Tibial nerve (tissue), 4 donors: ENCODE data around the gene BIRC6. TPM values are rescaled to one million over a fixed set of nuclear protein-coding genes. Genes with fewer than 3 reads are reported as not detected.

Experiments used
- DNase-seq, 2 donors: peaks; one replicate each; pipeline ENCODE4 v3.0.0-alpha.2; 2019; ENCODE audit warnings: low spot score in 2 of 2
- H3K27ac ChIP-seq, 4 donors: fragments of 200-600 bp; sonication (generic) in 3 of 4; one replicate each; pipeline ENCODE4 v1.5.1; 2017 to 2019; ENCODE audit warnings: mild to moderate bottlenecking in 1 of 4
- H3K27me3 ChIP-seq, 2 donors: fragments of 200-600 bp; sonication (generic) in 1 of 2; one replicate each; pipeline versions ENCODE4 v1.5.1 to v1.6.0; 2017 to 2019
- H3K36me3 ChIP-seq, 3 donors: fragments of 200-600 bp; sonication (generic); one replicate each; pipeline ENCODE4 v1.5.1; 2018 to 2019
- H3K4me1 ChIP-seq, 4 donors: fragments of 200-600 bp; sonication (generic) in 3 of 4; one replicate each; pipeline ENCODE4 v1.5.1; 2017 to 2019
- H3K4me3 ChIP-seq, 4 donors: fragments of 200-600 bp; sonication (generic) in 3 of 4; one replicate each; pipeline ENCODE4 v1.5.1; 2017 to 2019; ENCODE audit warnings: mild to moderate bottlenecking in 1 of 4, moderate library complexity in 1 of 4
- H3K9me3 ChIP-seq, 4 donors: fragments of 200-600 bp; sonication (generic) in 3 of 4; one replicate each; pipeline ENCODE4 v1.5.1; 2017 to 2019
- CTCF ChIP-seq, 5 experiments: fragments of 200-600 bp in 3 of 5; fragments of 450-650 bp in 2 of 5; sonication (generic) in 3 of 5; IDR thresholded peaks; one replicate each; pipeline ENCODE4 v1.5.1; 2016 to 2019; ENCODE audit warnings: antibody characterized with exemption in 5 of 5, mild to moderate bottlenecking in 3 of 5, moderate library complexity in 2 of 5
- EP300 ChIP-seq, 2 donors: sonication (generic); formaldehyde crosslinking; IDR thresholded peaks; one replicate each; pipeline ENCODE4 v1.6.1; 2017; ENCODE audit warnings: antibody characterized with exemption in 2 of 2, mild to moderate bottlenecking in 1 of 2
- POLR2A ChIP-seq, 2 donors: fragments of 450-650 bp; IDR thresholded peaks; one replicate each; pipeline ENCODE4 v1.6.1; 2017; ENCODE audit warnings: antibody characterized with exemption in 2 of 2, mild to moderate bottlenecking in 2 of 2, moderate library complexity in 2 of 2
- WGBS, 2 donors: methylation state at CpG; one replicate each; pipeline ENCODE4 v1.1.5; 2018; 5-methylcytosine and 5-hydroxymethylcytosine counted together
- total RNA-seq, 4 donors: library from RNA; depleted of rRNA; stranded (reverse); fragments of >200 nt; gene quantifications; one replicate each; pipeline ENCODE4 v1.1.0, GENCODE V29; 2016

The BIRC6 gene
- total RNA-seq, 4 donors from 2014 or later = 87.5 to 154 (median 124) TPM

GRCh38 chr2:32553829-32554432, 197.1 kb downstream of the BIRC6 start:
- no peak overlapping the region for H3K4me3 ChIP-seq
- TF ChIP-seq EP300 (IDR thresholded peaks at IDR 0.05) (no peak), CTCF (IDR thresholded peaks at IDR 0.05) (peak; percentile 55 to 66 (median 62)), POLR2A (IDR thresholded peaks at IDR 0.05) (no peak)
- no peaks in the 10 kb centered on the region for H3K9me3 ChIP-seq
- WGBS, 2 donors = 55% methylated on average over 2 of the region's 2 CpGs
- DNase-seq = peak in 1 of 2 donors; percentile 51
- no peak overlapping the region for H3K27ac ChIP-seq
- H3K27me3 ChIP-seq = no peaks in the 10 kb centered on the region
- peaks cover 0 to 11% (median 3%) of the 10 kb centered on the region in 4 donors for H3K4me1 ChIP-seq
- peaks cover 0 to 8% (median 0%) of the 10 kb centered on the region in 3 donors for H3K36me3 ChIP-seq

GRCh38 chr2:32558492-32558891, 201.7 kb downstream of the BIRC6 start:
- H3K4me3 ChIP-seq = no peak overlapping the region
- peaks cover 0 to 13% (median 0%) of the 10 kb centered on the region in 3 donors for H3K36me3 ChIP-seq
- no peaks in the 10 kb centered on the region for H3K9me3 ChIP-seq
- peaks cover 0 to 8% (median 3%) of the 10 kb centered on the region in 4 donors for H3K4me1 ChIP-seq
- H3K27me3 ChIP-seq = no peaks in the 10 kb centered on the region
- DNase-seq = no peak
- 60 to 73% methylated on average over 2 of the region's 2 CpGs for WGBS, 2 donors
- TF ChIP-seq EP300 (IDR thresholded peaks at IDR 0.05) (no peak), CTCF (IDR thresholded peaks at IDR 0.05) (no peak), POLR2A (IDR thresholded peaks at IDR 0.05) (no peak)
- peak overlapping the region in 2 of 4 donors; percentile 39 to 62 for H3K27ac ChIP-seq

- peaks cover 0 to 16% (median 0%) of the 10 kb centered on the region in 3 donors for H3K36me3 ChIP-seq
- TF ChIP-seq POLR2A (IDR thresholded peaks at IDR 0.05) = no peak
- no peak for TF ChIP-seq CTCF (IDR thresholded peaks at IDR 0.05)
- TF ChIP-seq EP300 (IDR thresholded peaks at IDR 0.05) = no peak
- WGBS, 2 donors = 53 to 64% methylated on average over 3 of the region's 3 CpGs
- DNase-seq = no peak
- H3K4me1 ChIP-seq = peaks cover 0 to 6% (median 2%) of the 10 kb centered on the region in 4 donors
- no peak overlapping the region for H3K4me3 ChIP-seq
- H3K27ac ChIP-seq = peak overlapping the region in 2 of 4 donors; percentile 39 to 62
- H3K27me3 ChIP-seq = no peaks in the 10 kb centered on the region
- no peaks in the 10 kb centered on the region for H3K9me3 ChIP-seq
Observed at GRCh38 chr2:32559136-32559535, 202.3 kb downstream of the BIRC6 start.

- Histone ChIP-seq H3K27me3 (no peaks in the 10 kb centered on the region), H3K4me3 (peak overlapping the region in 1 of 4 donors; percentile 4), H3K27ac (peak overlapping the region in 2 of 4 donors; percentile 6 to 32), H3K36me3 (peaks cover 0 to 45% (median 0%) of the 10 kb centered on the region in 3 donors), H3K9me3 (peaks cover 0 to 11% (median 4%) of the 10 kb centered on the region in 4 donors), H3K4me1 (peaks cover 0 to 6% (median 2%) of the 10 kb centered on the region in 4 donors)
- no peak for DNase-seq
- WGBS, 2 donors = 54 to 65% methylated on average over 4 of the region's 4 CpGs
- TF ChIP-seq POLR2A (IDR thresholded peaks at IDR 0.05) (no peak), EP300 (IDR thresholded peaks at IDR 0.05) (peak in 1 of 2 donors; percentile 16)
Observed at GRCh38 chr2:32562906-32563305, 206.1 kb downstream of the BIRC6 start.

DNA sequence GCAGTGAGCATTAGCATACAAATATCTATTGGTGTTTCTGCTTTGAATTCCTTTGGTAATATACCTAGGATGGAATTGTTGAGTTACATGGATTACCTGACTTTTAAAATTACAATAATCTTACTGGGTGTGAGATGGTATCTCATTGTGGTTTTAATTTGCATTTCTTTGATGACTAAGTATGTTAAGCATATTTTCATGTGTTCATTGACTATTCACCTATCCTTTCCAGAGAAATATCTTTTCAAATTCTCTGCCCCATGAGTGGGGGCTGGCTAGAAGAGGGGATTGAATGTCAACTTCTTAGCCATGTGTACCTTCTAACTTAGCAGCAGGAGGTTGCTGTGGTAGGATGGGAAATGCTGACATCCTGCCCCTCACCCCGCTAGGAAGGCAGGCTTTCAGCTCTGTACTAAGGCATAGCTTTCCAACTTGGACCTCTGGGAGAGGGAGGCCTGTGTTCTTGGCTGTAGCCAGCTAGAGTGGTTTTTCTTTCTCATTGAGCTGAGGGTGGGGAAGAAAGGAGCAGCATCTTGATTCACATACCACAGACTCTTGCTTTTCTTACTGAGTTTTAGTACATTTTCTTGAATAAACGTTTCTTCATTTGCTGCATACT, 207.7 kb downstream of the BIRC6 start:
- Histone ChIP-seq H3K27me3 (no peaks in the 10 kb centered on the region), H3K9me3 (peaks cover 0 to 11% (median 4%) of the 10 kb centered on the region in 4 donors), H3K4me1 (no peaks in the 10 kb centered on the region), H3K36me3 (peaks cover 0 to 60% (median 0%) of the 10 kb centered on the region in 3 donors), H3K27ac (no peak overlapping the region), H3K4me3 (no peak overlapping the region)
- TF ChIP-seq POLR2A (IDR thresholded peaks at IDR 0.05) (no peak), EP300 (IDR thresholded peaks at IDR 0.05) (no peak), CTCF (IDR thresholded peaks at IDR 0.05) (no peak)
- no peak for DNase-seq
- 70 to 72% methylated on average over 2 of the region's 2 CpGs for WGBS, 2 donors
